ENCODE data around the gene TIGD3.

The TIGD3 gene

DNA sequence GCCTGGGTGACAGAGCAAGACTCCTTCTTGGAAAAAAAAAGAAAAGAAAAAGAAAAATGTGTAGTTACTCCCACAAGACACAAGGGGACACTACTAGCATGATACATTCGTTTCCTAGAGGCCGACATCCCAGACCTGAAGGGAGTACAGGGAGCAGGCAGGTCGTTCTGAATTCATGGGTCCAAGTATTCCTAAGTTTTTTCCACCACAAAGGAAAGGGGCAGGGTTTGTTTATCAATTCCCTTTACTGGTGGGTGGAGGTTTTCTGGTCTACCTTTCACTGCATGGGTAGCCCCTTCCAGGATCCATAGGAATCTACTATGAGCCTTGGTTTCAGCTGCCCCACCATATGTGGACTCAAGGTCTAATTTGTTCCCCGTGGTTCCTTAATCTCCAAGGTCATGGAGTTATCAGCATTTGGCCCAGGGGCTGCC lies 11.8 kb downstream of the TIGD3 start:
- no peak for DNase-seq (ENCODE audit: low read depth in 1 of 2, low spot score in 1 of 2)

DNA sequence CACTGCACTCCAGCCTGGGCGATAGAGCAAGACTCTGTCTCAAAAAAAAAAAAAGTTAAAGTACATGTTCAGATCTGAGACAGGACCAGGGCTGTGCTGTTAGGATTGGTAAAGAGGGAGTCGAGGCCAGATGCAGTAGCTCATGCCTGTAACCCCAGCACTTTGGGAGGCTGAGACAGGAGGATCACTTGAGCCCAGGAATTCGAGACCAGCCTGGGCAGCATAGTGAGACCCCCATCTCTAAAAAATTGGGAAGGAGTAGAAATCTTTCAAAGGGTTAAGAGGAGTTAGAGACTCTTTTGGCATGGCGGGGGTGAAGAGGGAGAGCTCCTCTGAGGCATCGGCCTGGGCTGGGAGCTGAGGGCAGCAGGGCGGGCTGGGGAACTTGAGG lies 16.1 kb downstream of the TIGD3 start:
- DNase-seq (ENCODE audit: low read depth in 1 of 2, low spot score in 1 of 2), result no peak

DNA sequence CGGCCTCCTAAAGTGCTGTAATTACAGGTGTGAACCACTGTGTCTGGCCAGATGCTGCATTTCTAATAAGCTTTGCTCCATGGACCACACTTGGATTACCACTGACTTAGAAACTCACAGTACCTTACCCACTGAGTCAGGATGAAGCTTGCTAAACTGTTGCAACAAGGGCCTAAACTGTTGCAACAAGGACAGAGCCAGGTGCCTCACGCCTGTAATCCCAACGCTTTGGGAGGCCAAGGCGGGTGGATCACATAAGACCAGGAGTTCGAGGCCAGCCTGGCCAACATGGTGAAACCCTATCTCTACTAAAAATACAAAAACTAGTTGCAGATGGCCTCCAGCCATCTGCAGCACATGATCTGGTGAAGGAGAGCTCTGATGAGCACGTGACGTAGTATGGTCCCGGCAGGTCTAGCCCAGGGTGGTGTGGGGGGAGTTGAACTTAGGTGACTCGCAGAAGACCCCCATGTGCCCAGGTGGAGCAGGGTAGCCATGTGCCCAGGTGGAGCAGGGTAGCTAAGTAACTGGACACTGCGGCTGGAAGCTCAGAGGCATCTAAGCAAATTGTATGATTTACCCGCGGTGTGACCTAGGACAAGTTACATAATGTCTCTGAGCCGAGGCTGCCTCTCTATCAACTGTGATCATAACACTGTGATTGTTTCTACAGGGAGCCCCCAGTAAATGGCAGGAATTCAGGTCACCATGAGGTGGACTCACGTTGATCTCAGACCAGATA lies 19.5 kb downstream of the TIGD3 start:
- DNase-seq (ENCODE audit: low read depth in 1 of 2, low spot score in 1 of 2), result no peak

DNA sequence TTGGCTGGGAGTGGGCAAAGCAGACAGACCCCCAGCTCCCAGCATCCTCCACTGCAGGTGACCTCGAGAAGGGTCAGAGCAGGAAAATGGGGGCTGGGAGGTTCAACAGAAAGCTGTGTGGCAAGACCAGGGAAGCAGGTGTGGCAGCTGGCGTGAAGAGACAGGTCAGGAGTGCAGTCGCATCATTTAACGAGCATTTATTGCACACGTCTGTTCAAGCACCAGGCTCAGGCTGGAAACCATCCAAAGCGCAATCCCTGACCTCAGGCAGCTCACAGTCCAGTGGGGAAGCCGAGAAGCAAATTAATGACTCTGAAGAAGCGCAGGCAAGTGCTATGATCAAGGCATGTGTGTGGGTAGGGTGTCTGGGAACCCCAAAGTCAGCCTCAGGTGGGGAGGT lies 20.5 kb downstream of the TIGD3 start:
- DNase-seq (ENCODE audit: low read depth in 1 of 2, low spot score in 1 of 2), result no peak

DNA sequence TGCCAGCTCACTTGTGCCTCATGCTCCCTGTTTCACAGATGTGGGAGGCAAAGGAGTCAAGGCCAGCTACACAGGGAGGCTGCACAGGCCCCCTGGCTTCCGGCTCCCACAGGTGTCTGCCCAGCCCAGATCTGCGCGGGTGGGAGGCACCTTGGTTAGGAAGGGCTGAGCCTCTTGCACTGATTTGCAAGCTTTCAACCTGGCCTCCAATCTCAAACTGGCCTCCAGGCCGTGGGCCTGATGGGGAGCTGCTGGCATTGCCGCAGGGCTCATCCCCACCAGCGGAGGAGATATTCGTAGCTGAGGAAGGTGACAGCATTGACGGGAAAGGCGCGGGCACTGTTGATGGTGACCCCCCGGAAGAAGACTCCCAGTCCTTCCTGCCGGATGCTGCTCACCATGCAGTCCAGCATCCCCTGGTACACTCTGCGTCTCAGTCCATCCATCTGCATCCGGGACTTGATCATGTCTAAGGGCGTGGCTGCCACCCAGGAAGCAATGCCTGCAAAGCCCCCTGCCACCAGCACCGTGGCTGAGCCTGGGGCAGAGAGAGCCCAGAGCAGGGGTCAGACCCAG lies 21.7 kb downstream of the TIGD3 start:
- no peak for DNase-seq (ENCODE audit: low read depth in 1 of 2, low spot score in 1 of 2)

DNA sequence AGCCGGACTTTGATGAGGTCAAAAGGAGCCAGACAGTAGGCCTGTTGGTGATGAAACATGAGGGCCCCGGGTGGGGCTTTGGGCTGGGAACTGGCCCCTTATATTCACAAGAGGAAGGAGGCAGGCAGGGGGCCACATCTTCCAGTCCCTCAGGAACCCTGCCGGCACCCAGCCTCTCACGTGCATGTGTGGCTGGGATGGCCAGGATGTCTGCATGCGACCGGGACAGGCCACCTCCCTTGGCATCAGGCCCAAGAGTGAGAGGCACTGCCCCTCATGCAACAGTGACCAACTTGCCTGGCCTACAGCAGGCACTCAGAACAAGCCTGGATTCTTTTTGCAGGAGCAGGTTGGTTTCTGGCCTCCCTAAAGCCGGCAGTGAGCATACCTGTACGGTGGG lies 22.5 kb downstream of the TIGD3 start:
- no peak for DNase-seq (ENCODE audit: low read depth in 1 of 2, low spot score in 1 of 2)

DNA sequence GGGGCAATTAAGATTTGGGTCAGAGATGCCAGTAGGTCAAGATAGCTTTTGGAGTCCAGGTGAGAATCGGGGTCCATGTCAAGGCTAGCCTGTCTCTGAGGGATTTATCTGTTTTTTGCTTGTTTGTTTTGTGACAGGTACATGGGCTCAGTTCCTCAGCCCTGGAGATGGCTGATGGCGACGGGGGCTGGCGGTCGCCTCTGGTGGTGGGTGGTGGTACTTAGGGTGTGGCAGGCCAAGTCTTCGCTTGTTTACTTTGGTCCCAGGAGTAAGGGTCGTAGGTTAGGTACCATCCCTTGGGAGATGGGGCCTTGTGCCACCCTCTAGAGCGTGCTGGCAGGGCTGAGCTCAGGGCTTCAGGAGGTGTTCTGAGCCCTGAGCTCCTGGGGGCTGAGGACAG lies 23.2 kb downstream of the TIGD3 start:
- DNase-seq (ENCODE audit: low read depth in 1 of 2, low spot score in 1 of 2), result no peak

DNA sequence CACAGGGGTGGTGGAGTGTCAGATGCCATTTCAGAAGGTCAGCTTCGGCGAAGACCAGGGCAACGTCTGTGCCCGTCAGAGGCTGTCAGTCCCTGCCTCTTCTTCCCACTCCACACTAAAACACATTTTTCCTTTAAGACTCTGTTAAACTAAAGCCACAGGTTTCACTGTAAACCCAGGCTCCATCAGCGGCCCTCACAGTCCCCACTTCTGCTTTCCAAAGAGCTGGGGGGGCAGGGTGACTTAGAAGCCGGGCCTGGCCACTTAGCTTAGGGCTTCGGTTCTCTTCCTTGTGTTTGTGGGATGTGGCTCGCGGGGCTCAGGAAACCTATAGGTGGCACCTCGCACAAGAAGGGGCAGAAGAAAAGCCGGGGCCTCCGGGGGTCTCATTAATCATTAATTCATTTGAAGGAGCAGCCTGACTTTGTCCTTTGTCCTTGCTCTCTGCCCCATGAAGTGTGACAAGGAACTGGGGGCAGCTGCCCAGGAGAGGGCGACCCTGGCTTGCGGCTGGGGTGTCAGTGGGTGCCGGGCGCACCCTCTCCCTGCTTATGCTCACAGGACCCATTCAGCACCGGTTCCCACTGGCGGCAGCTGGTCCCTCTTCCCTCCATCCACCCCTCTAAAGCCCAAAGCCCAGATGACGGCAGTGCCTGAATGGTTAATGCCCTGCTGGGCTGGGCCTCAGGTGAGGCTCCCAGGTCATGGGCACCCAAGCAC lies 23.8 kb downstream of the TIGD3 start:
- DNase-seq (ENCODE audit: low read depth in 1 of 2, low spot score in 1 of 2), result no peak

DNA sequence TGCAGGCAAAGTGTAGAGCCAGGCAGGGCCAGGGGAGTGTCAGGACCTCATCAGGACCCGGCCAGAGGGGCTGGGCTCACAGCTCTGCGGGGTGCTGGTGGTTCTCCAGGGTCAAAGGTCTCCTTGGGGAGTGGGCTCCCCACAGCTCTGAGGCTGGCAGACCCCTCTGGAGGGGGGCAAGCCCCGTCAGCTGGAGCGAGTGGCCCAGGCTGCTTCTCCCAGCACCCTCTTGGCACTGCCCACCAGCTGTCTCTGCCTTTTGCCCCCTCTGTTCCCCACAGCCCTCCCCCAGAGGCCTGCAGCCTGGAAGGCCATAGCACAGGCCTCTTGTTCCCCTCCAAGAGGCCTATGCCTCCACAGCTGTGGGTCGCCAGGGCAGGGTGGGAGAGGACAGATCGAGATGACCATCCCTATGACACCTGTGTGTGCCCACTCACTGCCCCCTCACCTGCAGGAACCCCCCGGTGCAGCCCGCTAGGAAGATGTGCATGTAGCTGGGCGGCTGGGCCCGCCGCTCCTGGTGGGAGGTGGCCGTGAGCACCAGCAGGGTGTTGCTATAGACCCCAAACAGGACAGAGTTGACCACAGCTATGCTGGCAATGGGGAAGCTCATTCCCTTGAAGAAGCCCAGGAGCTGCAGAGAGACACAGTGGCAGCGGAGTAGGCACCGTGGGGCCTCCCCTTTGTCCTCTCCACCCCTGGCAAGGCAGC lies 24.5 kb downstream of the TIGD3 start:
- no peak for DNase-seq (ENCODE audit: low read depth in 1 of 2, low spot score in 1 of 2)

DNA sequence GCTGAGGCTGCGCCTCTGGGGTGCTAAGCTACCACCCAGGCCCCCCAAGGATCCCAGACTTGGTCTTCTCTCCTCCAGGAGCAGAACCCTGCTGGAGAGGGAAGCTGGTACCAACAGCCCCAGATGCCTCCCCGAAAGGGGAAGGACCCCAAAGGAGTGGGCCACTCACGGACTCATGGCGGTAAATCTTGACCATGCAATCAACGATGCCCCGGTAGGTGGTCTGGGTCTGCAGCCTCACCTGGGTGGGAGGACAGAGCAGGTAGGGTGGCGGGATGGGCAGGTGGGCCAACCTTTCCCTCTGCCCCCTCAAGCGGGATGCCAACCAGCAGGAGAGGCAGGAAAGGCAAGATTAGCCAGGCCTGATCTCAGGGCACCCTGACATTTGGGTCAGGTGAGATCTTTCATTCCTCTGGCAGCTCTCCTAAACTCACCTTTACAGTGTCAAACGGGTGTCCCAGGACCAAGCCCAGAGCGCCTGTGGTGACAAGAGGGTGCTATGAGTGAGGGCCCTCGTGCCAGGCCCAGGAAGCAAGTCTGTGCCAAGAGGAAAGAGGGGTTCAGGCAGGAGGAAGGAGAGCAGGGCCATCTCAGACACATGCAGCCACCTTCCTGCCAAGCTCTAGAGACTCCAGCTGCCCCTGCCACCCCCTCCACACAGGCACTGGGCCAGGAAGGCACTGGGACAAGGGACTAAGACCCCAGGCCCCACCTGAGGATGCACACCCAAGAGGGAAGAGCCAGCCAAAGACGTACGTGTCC lies 25.3 kb downstream of the TIGD3 start:
- no peak for DNase-seq (ENCODE audit: low read depth in 1 of 2, low spot score in 1 of 2)

DNA sequence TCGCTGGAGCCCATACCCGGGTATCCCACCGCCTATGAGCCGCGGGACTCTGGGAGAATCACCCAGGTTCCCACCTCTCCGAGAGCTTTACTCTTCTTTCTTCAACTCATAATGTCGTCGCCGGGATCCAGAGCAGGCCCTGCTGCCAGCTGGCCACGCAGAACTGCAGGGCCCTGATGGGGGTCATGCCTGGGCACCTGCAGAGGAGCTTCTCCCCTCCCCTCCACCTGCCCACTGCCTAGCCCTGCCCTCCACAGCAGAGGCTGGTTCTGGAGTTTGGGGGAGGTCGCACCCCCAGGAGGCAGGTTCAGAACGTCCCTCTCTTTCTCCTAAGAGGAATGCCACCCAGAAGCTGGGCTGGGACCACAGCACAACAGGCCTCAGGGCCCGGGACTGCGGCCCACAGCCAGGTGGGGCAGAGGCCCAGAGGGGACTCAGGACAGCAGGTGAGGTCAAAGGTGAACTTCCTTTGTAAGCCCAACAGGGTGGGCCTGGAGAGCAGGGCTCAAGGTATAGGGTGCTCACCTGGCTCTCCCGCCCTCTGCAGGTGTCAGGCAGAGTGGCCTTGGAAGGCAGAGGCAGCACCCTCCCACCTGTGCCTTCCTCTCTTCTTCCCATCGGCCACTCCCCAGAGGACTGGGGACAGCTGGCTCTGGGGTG lies 26.0 kb downstream of the TIGD3 start:
- no peak for DNase-seq (ENCODE audit: low read depth in 1 of 2, low spot score in 1 of 2)

DNA sequence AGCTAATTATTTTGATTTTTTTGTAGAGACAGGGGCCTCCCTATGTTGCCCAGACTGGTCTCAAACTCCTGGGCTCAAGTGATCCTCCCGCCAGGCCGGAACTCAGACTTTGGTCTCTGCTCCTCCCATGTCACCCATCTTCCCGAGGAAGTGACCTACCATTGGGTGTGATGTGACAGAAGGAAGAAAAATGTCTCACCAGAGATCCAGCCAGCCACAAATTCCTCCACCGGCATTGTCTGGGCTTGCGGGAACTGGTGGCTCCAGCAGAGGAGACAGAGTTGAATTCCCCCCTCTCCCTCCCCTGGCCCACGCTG lies 27.1 kb downstream of the TIGD3 start:
- peak in 1 of 2 donors; percentile 25 for DNase-seq (ENCODE audit: low read depth in 1 of 2, low spot score in 1 of 2)

DNA sequence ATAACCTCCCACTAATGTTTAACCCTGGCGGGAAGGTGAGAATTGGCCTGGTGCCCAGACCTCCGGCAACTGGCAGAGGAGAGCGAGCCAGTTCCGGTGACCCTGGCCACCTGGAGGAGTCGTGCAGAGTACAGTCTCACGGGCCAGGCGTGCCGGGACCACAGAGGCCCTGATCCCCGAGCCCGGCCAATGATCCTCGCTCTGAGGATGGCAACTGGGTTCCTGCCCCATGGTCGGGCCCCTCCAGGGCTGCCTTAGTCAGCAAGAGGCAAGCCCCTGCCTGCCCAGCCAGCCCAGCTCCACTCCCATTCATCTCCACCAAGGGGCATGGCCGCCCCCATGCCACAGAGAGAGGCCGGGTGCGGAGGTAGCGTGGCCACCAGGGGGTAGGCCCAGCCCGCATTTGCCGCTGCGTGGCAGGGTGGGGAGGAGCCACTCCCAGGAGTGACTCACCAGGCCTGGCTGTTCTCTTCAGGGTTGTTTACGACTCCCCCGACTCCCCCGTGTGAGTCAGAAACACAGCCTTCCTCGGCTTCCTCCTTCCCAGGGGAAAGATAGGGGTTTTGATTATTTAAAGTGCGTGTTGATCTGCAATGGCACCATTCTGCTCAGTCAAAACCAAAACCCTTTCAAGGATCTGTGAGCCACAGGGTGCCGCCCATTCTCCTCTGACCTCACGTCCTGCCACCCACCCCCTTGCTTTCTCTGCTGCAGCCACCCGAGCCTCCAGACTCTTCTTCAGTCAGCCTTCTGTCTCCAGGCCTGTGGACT lies 27.7 kb downstream of the TIGD3 start, which contains the start of gene SLC25A45:
SLC25A45 (minus strand) TSS at position 614 of the 771 bp plus-strand sequence. CDS start 695 bp downstream, outside the sequence.
- peak; percentile 82 to 91 for DNase-seq (ENCODE audit: low read depth in 1 of 2, low spot score in 1 of 2)

DNA sequence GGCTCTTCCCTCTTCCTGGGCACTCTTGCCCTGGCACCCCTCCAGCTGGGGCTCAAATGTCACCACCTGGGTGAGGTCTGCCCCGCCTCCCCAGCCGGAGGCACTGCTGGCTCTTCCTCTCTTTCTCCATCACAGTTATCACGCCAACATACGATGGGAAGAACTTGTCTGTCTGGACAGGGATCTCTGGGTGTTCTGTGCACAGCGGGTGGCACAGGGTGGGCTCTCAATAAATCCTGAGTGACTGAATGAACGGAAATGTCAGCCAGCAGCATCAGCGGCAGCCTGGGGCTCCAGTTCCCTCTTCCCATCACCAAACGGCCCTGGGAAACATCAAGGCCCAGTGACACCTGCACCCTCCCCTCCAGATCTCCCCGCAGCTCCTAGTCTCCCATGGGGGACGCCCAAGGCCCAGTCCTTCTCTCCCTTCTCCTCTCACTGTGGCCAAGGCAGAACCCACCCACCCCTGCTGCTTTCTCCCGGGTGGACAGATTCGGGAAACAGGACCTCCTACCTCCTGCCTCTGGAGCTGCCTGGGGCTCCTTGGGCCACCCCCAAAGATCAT lies 28.3 kb downstream of the TIGD3 start:
- no peak for DNase-seq (ENCODE audit: low read depth in 1 of 2, low spot score in 1 of 2)

DNA sequence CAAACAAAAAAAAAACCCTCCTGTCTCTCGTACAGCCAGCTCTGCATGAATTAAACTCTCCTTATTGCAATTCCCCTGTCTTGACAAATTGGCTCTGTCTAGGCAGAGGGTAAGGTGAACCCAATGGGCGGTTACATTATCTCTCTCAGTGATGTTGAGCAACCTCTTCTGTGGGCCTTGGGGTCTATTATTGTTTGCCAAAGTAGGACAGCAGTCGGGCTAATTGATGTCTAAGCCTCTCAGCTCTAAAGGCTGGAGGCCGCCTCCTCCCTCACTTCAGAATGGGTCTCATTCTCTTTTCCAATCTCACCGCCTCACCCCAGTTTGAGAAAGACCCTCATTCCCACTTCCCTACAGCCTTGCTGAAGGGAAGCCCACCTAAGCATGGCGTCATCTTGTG lies 29.2 kb downstream of the TIGD3 start:
- no peak for DNase-seq (ENCODE audit: low read depth in 1 of 2, low spot score in 1 of 2)

DNA sequence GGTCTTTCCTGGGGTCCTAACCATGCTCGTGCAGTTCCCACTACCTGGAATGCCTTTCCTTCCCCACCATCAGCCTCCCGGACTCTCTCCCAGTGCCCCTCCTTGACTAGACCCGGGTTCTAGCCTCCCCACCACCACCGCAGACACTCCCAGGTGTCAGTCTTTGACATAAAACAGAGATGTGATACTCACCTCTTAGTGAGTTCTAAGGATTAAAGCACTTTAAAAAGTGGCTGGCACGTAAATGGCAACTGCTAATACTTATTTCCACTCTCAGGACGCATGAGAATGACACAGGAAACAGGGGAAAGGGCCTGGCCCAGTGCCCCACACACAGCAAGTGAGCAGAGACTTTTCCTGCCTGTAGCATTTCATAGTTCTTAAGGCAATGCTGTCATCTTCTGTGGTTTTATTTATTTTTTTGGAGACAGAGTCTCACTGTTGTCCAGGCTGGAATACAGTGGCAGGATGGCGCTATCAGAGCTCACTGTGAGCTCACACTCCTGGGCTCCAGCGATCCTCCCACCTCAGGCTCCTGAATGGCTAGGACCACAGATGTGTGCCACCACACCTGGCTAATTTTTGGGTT lies 29.8 kb downstream of the TIGD3 start:
- DNase-seq (ENCODE audit: low read depth in 1 of 2, low spot score in 1 of 2), result no peak

DNA sequence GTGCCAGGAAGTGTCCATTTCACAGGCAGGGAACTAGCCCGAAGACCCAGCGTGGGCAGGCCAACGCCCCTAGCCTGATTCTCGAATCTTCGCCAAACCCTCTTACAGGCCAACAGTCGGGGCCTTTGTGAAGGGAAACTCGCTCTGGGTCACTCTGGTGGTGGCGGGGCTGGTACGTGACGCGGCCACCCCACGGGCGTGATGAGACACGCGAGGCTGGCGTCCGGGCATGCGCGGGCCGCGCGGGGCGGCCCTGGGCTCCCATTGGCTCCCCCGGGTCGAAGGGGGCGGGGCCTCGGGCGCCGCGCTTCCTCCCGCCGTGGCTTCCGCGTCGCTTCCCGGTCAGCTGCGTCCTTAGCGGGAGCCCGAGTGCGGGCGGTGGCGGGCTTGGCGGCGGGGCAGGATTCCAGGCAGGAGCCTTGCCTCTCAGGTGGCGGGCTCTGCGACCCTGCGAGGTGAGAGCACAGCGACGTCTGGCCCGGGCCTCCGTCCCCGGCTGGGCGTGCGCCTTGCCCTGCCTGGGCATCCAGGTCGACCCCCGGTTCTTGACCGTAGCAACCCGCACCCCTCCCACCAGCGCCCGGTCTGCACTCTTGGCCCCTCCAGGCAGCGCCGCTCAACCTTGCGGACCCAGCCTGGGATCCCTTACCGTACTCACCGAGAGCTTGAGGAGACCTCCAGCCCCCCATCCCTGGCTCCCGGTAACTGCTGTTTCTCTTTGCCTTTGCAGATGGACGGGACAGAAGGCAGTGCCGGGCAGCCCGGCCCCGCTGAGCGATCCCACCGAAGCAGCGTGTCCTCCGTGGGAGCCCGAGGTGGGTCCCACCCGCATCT lies 32.0 kb downstream of the TIGD3 start, which contains the start of gene FRMD8:
FRMD8 (plus strand) TSS at position 331 of the 834 bp plus-strand sequence; CDS start at position 731, 400 bp downstream.
- DNase-seq (ENCODE audit: low read depth in 1 of 2, low spot score in 1 of 2), result peak; percentile 66 to 73

DNA sequence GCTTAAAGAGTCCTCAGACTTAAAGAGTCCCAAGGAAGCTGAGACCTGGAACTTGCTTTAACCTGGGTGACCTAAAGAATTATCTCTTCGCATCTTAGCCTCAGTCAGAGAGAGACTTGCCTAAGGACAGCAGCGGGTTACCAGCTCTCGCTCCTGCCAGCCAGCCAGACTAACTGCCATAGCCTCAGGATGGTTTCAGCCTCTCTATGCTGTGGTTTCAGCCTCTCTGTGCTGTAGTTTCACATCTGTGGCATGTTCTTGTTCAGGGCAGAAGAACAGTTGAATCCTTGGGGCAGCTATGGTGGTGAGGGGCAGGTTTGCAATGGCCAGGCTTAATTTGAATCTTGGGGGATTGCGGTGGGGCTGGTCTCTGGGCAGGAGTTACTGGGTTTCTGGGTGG lies 34.2 kb downstream of the TIGD3 start:
- no peak for DNase-seq (ENCODE audit: low read depth in 1 of 2, low spot score in 1 of 2)
